H9 (cell line): ENCODE results near the gene NLRC3. TPM values are rescaled to one million over a fixed set of nuclear protein-coding genes. Genes with fewer than 3 reads are reported as not detected.

Source experiments
- DNase-seq: peaks from one replicate; pipeline ENCODE4 v3.0.0-alpha.2; 2017
- H2AFZ ChIP-seq: one replicate; pipeline ENCODE4 v1.6.1; 2013; ENCODE audit warnings: mild to moderate bottlenecking, low read length, control low read depth, moderate library complexity
- H2AK5ac ChIP-seq: 2 replicates; pipeline ENCODE4 v1.6.1; 2013; ENCODE audit warnings: low read length, control low read depth, mixed read lengths; ENCODE audit not compliant: insufficient read length
- H2BK120ac ChIP-seq: one replicate; pipeline ENCODE4 v1.6.1; 2013; ENCODE audit warnings: low read depth, mild to moderate bottlenecking, low read length, control low read depth, inconsistent platforms; ENCODE audit not compliant: poor library complexity, severe bottlenecking
- H2BK12ac ChIP-seq: 2 replicates; pipeline ENCODE4 v1.6.1; 2013; ENCODE audit warnings: low read length, control low read depth, mixed read lengths, low read depth; ENCODE audit not compliant: insufficient read length
- H2BK15ac ChIP-seq: 2 replicates; pipeline ENCODE4 v1.6.1; 2013; ENCODE audit warnings: low read depth, low read length, control low read depth
- H2BK20ac ChIP-seq: one replicate; pipeline ENCODE4 v1.6.1; 2013; ENCODE audit warnings: low read depth, mild to moderate bottlenecking, low read length, control low read depth, inconsistent platforms; ENCODE audit not compliant: poor library complexity, severe bottlenecking
- H2BK5ac ChIP-seq: 2 replicates; pipeline ENCODE4 v1.6.1; 2013; ENCODE audit warnings: low read length, control low read depth, mixed read lengths; ENCODE audit not compliant: insufficient read length
- H3K14ac ChIP-seq: 2 replicates; pipeline ENCODE4 v1.6.1; 2013; ENCODE audit warnings: low read length, control low read depth; ENCODE audit not compliant: insufficient read depth
- H3K18ac ChIP-seq: 2 replicates; pipeline ENCODE4 v1.6.1; 2013; ENCODE audit warnings: low read depth, mild to moderate bottlenecking, mixed read lengths, low read length, control low read depth; ENCODE audit not compliant: insufficient read length
- H3K23ac ChIP-seq: 2 replicates; pipeline ENCODE4 v1.6.1; 2013; ENCODE audit warnings: low read length, control low read depth, mixed read lengths, low read depth; ENCODE audit not compliant: insufficient read length
- H3K23me2 ChIP-seq: 2 replicates; pipeline ENCODE4 v1.6.1; 2013; ENCODE audit warnings: low read depth, mild to moderate bottlenecking, mixed read lengths, low read length, control low read depth; ENCODE audit not compliant: insufficient read length, poor library complexity, severe bottlenecking
- H3K27ac ChIP-seq: 2 replicates; pipeline ENCODE4 v1.5.1; 2013; ENCODE audit warnings: low read length, control low read depth, mixed read lengths, low read depth; ENCODE audit not compliant: insufficient read length
- H3K27me3 ChIP-seq: 2 replicates; pipeline ENCODE4 v1.6.1; 2013; ENCODE audit warnings: low read length, control low read depth, inconsistent platforms; ENCODE audit not compliant: insufficient read depth
- H3K4ac ChIP-seq: 2 replicates; pipeline ENCODE4 v1.6.1; 2013; ENCODE audit warnings: low read depth, mild to moderate bottlenecking, control low read depth, inconsistent platforms, low read length, moderate library complexity
- H3K4me1 ChIP-seq: 2 replicates; pipeline ENCODE4 v1.6.1; 2013; ENCODE audit warnings: low read length, control low read depth, inconsistent platforms; ENCODE audit not compliant: insufficient read depth
- H3K4me2 ChIP-seq: 2 replicates; pipeline ENCODE4 v1.6.1; 2013; ENCODE audit warnings: low read length, control low read depth, mixed read lengths; ENCODE audit not compliant: insufficient read length, insufficient read depth
- H3K56ac ChIP-seq: 2 replicates; pipeline ENCODE4 v1.6.1; 2013; ENCODE audit warnings: low read depth, mild to moderate bottlenecking, mixed read lengths, low read length, control low read depth; ENCODE audit not compliant: insufficient read length
- H3K79me1 ChIP-seq: 2 replicates; pipeline ENCODE4 v1.6.1; 2013; ENCODE audit warnings: low read depth, mild to moderate bottlenecking, moderate library complexity, low read length, control low read depth, inconsistent platforms; ENCODE audit not compliant: insufficient read depth, poor library complexity, severe bottlenecking
- H3K79me2 ChIP-seq: 2 replicates; pipeline ENCODE4 v1.6.1; 2013; ENCODE audit warnings: low read length, control low read depth, inconsistent platforms; ENCODE audit not compliant: insufficient read depth
- H3K9ac ChIP-seq: 2 replicates; pipeline ENCODE4 v1.6.1; 2013; ENCODE audit warnings: low read length, control low read depth, mixed read lengths; ENCODE audit not compliant: insufficient read length; ENCODE audit errors: extremely low read depth
- H3K9me3 ChIP-seq: one replicate; pipeline ENCODE4 v1.6.1; 2013; ENCODE audit warnings: low read depth, low read length, inconsistent platforms; ENCODE audit not compliant: control insufficient read depth
- H3T11ph ChIP-seq: one replicate; pipeline ENCODE4 v1.6.1; 2013; ENCODE audit warnings: mild to moderate bottlenecking, low read length, control low read depth, inconsistent platforms
- H4K20me1 ChIP-seq: one replicate; pipeline ENCODE4 v1.6.1; 2013; ENCODE audit not compliant: control insufficient read depth, insufficient read length, insufficient read depth
- H4K5ac ChIP-seq: 2 replicates; pipeline ENCODE4 v1.6.1; 2013; ENCODE audit warnings: low read depth, mild to moderate bottlenecking, mixed read lengths, low read length, control low read depth; ENCODE audit not compliant: insufficient read length
- H4K8ac ChIP-seq: replicated peaks from 2 replicates; pipeline ENCODE4 v1.6.1; 2013; ENCODE audit warnings: low read length, control low read depth, mixed read lengths, low read depth; ENCODE audit not compliant: insufficient read length
- H4K91ac ChIP-seq: 2 replicates; pipeline ENCODE4 v1.6.1; 2013; ENCODE audit warnings: low read depth, mild to moderate bottlenecking, moderate library complexity, mixed read lengths, low read length, control low read depth; ENCODE audit not compliant: insufficient read length
- H3K27ac Mint-ChIP-seq, 3 experiments: 2 replicates in 2 of 3; 3 replicates in 1 of 3; pipeline ENCODE4 v1.8.0; 2020 to 2021; ENCODE audit warnings: mixed read lengths in 3 of 3, mild to moderate bottlenecking in 1 of 3, moderate library complexity in 1 of 3
- H3K27me3 Mint-ChIP-seq: 2 replicates; pipeline ENCODE4 v1.8.0; 2021; ENCODE audit warnings: low read depth, mild to moderate bottlenecking, moderate library complexity, mixed read lengths
- H3K36me3 Mint-ChIP-seq, 3 experiments: 2 replicates in 2 of 3; 3 replicates in 1 of 3; pipeline ENCODE4 v1.8.0; 2020 to 2021; ENCODE audit warnings: low read depth in 3 of 3, mixed read lengths in 3 of 3; ENCODE audit not compliant: insufficient read depth in 1 of 3
- H3K4me1 Mint-ChIP-seq, 2 experiments: 2 replicates each; pipeline ENCODE4 v1.8.0; 2020; ENCODE audit warnings: mixed read lengths in 2 of 2
- H3K4me3 Mint-ChIP-seq, 2 experiments: 2 replicates in 1 of 2; 3 replicates in 1 of 2; pipeline ENCODE4 v1.8.0; 2020 to 2021; ENCODE audit warnings: mild to moderate bottlenecking in 2 of 2, mixed read lengths in 2 of 2, moderate library complexity in 1 of 2
- H3K9me3 Mint-ChIP-seq, 2 experiments: 2 replicates in 1 of 2; 3 replicates in 1 of 2; pipeline ENCODE4 v1.8.0; 2020; ENCODE audit warnings: mild to moderate bottlenecking in 2 of 2, mixed read lengths in 2 of 2, moderate library complexity in 1 of 2
- CTCF ChIP-seq: fragments of 200-600 bp; sonication (generic); conservative IDR thresholded peaks from 3 replicates; pipeline ENCODE4 v1.8.0; 2021; ENCODE audit warnings: antibody characterized with exemption, mild to moderate bottlenecking
- WGBS: extraction: QIAGEN DNeasy Blood & Tissue Kit; methylation state at CpG from one replicate; pipeline ENCODE4 v1.1.7; 2013; ENCODE audit warnings: missing lambda C conversion rate, low lambda C conversion rate, mixed read lengths; ENCODE audit not compliant: insufficient read length; ENCODE audit errors: extremely low coverage; 5-methylcytosine and 5-hydroxymethylcytosine counted together
- total RNA-seq: library from RNA; stranded (reverse); gene quantifications from 2 replicates; pipeline ENCODE4 v1.2.1, GENCODE V29; 2021

The NLRC3 gene
- total RNA-seq, 1 experiment from 2014 or later, result 0.44 TPM

- no peak overlapping the region for H2BK15ac ChIP-seq
- H3K9me3 Mint-ChIP-seq, result no peaks in the 10 kb centered on the region
- H2BK5ac ChIP-seq, result no peak overlapping the region
- H3K9me3 ChIP-seq, result no peaks in the 10 kb centered on the region
- H3K4me1 Mint-ChIP-seq, result peaks cover 0 to 4% of the 10 kb centered on the region in 2 experiments; a peak in 2 of 4 replicates
- H4K91ac ChIP-seq, result no peak overlapping the region
- H3K23me2 ChIP-seq, result no peaks in the 10 kb centered on the region
- H3T11ph ChIP-seq, result no peak overlapping the region
- no peaks in the 10 kb centered on the region for H3K4me1 ChIP-seq
- no peaks in the 10 kb centered on the region for H3K27me3 ChIP-seq
- TF ChIP-seq CTCF, result no peak
- H2BK120ac ChIP-seq, result no peak overlapping the region
- H3K79me2 ChIP-seq, result no peaks in the 10 kb centered on the region
- no peak overlapping the region for H3K4ac ChIP-seq
- H3K79me1 ChIP-seq, result no peaks in the 10 kb centered on the region
- H2AK5ac ChIP-seq, result no peak overlapping the region
- H3K27ac ChIP-seq, result no peak overlapping the region
- H3K27me3 Mint-ChIP-seq, result no peaks in the 10 kb centered on the region
- H2BK12ac ChIP-seq, result no peak overlapping the region
- no peak overlapping the region for H4K8ac ChIP-seq
- H2AFZ ChIP-seq, result no peak overlapping the region
- H3K9ac ChIP-seq, result no peak overlapping the region
- no peaks in the 10 kb centered on the region for H4K20me1 ChIP-seq
- H3K14ac ChIP-seq, result no peak overlapping the region
- DNase-seq, result peak; percentile 15
- no CpG with 5 or more reads among the region's 10 CpGs for WGBS
- no peak overlapping the region for H4K5ac ChIP-seq
- H3K27ac Mint-ChIP-seq, result no peak overlapping the region
- peaks cover 25 to 66% (median 46%) of the 10 kb centered on the region in 3 experiments; a peak in 6 of 7 replicates for H3K36me3 Mint-ChIP-seq
- H3K4me3 Mint-ChIP-seq, result no peak overlapping the region
- H3K4me2 ChIP-seq, result no peak overlapping the region
- no peak overlapping the region for H2BK20ac ChIP-seq
- H3K56ac ChIP-seq, result no peak overlapping the region
- no peak overlapping the region for H3K23ac ChIP-seq
- no peak overlapping the region for H3K18ac ChIP-seq
These were observed 66.8 kb downstream of the NLRC3 start for GRCh38 chr16:3510416-3510815.
